ENCODE results near the gene DMTF1.

Gene DMTF1

DNA sequence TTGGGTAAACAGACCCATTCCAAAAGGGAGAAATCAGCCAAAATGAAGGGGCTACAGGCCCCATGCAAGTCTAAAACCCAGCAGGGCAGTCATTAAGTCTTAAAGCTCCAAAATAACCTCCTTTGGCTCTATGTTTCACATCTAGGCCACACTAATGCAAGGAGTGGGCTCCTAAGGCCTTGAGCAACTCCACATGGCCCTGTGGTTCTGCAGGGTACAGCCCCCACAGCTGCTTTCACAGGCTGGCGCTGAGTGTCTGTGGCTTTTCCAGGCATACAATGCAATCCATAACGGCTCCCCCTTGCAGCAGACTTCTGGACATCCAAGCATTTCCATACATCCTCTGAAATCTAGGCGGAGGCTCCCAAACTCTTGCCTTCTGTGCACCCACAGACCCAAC is 58.3 kb downstream of the DMTF1 start:
- TF ChIP-seq ARNTL (CRISPR knock-in tag; IDR thresholded peaks at IDR 0.05; ENCODE audit: borderline replicate concordance, low read depth) (no peak), RARB (CRISPR knock-in tag; IDR thresholded peaks at IDR 0.05) (no peak), ZFP30 (CRISPR knock-in tag; IDR thresholded peaks at IDR 0.05) (no peak)
- ATAC-seq: no peak

DNA sequence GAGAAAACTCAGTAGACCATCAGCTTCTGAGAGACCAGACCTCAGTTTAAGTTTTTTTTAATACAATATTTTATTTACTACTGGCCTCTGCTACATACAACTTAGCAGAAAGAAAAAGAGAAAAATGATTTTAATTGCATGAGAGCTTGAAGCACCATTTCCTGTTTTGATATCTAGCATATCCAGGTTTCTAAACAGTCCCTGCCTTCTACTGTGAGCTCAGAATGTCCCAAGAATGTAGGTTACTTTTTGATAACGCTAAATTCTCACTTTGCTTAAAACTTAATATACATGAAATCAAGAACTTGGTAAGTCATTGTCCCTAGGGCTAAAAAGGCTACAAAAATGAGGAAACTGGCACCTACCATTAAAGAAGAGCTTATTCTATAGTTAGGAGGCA is 60.2 kb downstream of the DMTF1 start:
- TF ChIP-seq BACH2 (CRISPR knock-in tag; IDR thresholded peaks at IDR 0.05; ENCODE audit: borderline replicate concordance) (no peak), ISL1 (CRISPR knock-in tag; IDR thresholded peaks at IDR 0.05) (no peak), ZFP30 (CRISPR knock-in tag; IDR thresholded peaks at IDR 0.05) (no peak), ARNTL (CRISPR knock-in tag; IDR thresholded peaks at IDR 0.05; ENCODE audit: borderline replicate concordance, low read depth) (no peak), ZNF565 (CRISPR knock-in tag; conservative IDR thresholded peaks at IDR 0.05; ENCODE audit: low read depth) (no peak), ZC3H10 (CRISPR knock-in tag; IDR thresholded peaks at IDR 0.05) (no peak), TCF4 (CRISPR knock-in tag; IDR thresholded peaks at IDR 0.05; ENCODE audit: borderline replicate concordance) (no peak), CSDC2 (CRISPR knock-in tag; IDR thresholded peaks at IDR 0.05) (no peak), RARB (CRISPR knock-in tag; IDR thresholded peaks at IDR 0.05) (no peak), ZFP3 (CRISPR knock-in tag; IDR thresholded peaks at IDR 0.05) (no peak), ZNF8 (CRISPR knock-in tag; IDR thresholded peaks at IDR 0.05) (no peak), PPARA (CRISPR knock-in tag; IDR thresholded peaks at IDR 0.05; ENCODE audit: borderline replicate concordance) (no peak), GLIS3 (CRISPR knock-in tag; IDR thresholded peaks at IDR 0.05) (no peak)
- TF ChIP-seq, protein P1, sequence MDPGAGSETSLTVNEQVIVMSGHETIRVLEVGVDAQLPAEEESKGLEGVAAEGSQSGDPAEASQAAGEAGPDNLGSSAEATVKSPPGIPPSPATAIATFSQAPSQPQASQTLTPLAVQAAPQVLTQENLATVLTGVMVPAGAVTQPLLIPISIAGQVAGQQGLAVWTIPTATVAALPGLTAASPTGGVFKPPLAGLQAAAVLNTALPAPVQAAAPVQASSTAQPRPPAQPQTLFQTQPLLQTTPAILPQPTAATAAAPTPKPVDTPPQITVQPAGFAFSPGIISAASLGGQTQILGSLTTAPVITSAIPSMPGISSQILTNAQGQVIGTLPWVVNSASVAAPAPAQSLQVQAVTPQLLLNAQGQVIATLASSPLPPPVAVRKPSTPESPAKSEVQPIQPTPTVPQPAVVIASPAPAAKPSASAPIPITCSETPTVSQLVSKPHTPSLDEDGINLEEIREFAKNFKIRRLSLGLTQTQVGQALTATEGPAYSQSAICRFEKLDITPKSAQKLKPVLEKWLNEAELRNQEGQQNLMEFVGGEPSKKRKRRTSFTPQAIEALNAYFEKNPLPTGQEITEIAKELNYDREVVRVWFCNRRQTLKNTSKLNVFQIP (CRISPR knock-in tag; IDR thresholded peaks at IDR 0.05; ENCODE audit: borderline replicate concordance, low read depth): no peak
- TF ChIP-seq, protein P2, sequence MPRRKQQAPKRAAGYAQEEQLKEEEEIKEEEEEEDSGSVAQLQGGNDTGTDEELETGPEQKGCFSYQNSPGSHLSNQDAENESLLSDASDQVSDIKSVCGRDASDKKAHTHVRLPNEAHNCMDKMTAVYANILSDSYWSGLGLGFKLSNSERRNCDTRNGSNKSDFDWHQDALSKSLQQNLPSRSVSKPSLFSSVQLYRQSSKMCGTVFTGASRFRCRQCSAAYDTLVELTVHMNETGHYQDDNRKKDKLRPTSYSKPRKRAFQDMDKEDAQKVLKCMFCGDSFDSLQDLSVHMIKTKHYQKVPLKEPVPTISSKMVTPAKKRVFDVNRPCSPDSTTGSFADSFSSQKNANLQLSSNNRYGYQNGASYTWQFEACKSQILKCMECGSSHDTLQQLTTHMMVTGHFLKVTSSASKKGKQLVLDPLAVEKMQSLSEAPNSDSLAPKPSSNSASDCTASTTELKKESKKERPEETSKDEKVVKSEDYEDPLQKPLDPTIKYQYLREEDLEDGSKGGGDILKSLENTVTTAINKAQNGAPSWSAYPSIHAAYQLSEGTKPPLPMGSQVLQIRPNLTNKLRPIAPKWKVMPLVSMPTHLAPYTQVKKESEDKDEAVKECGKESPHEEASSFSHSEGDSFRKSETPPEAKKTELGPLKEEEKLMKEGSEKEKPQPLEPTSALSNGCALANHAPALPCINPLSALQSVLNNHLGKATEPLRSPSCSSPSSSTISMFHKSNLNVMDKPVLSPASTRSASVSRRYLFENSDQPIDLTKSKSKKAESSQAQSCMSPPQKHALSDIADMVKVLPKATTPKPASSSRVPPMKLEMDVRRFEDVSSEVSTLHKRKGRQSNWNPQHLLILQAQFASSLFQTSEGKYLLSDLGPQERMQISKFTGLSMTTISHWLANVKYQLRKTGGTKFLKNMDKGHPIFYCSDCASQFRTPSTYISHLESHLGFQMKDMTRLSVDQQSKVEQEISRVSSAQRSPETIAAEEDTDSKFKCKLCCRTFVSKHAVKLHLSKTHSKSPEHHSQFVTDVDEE (CRISPR knock-in tag; IDR thresholded peaks at IDR 0.05): no peak
- TF ChIP-seq, protein P3, sequence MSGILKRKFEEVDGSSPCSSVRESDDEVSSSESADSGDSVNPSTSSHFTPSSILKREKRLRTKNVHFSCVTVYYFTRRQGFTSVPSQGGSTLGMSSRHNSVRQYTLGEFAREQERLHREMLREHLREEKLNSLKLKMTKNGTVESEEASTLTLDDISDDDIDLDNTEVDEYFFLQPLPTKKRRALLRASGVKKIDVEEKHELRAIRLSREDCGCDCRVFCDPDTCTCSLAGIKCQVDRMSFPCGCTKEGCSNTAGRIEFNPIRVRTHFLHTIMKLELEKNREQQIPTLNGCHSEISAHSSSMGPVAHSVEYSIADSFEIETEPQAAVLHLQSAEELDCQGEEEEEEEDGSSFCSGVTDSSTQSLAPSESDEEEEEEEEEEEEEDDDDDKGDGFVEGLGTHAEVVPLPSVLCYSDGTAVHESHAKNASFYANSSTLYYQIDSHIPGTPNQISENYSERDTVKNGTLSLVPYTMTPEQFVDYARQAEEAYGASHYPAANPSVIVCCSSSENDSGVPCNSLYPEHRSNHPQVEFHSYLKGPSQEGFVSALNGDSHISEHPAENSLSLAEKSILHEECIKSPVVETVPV (CRISPR knock-in tag; IDR thresholded peaks at IDR 0.05): no peak
- TF ChIP-seq, protein P4, sequence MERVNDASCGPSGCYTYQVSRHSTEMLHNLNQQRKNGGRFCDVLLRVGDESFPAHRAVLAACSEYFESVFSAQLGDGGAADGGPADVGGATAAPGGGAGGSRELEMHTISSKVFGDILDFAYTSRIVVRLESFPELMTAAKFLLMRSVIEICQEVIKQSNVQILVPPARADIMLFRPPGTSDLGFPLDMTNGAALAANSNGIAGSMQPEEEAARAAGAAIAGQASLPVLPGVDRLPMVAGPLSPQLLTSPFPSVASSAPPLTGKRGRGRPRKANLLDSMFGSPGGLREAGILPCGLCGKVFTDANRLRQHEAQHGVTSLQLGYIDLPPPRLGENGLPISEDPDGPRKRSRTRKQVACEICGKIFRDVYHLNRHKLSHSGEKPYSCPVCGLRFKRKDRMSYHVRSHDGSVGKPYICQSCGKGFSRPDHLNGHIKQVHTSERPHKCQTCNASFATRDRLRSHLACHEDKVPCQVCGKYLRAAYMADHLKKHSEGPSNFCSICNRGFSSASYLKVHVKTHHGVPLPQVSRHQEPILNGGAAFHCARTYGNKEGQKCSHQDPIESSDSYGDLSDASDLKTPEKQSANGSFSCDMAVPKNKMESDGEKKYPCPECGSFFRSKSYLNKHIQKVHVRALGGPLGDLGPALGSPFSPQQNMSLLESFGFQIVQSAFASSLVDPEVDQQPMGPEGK (CRISPR knock-in tag; IDR thresholded peaks at IDR 0.05; ENCODE audit: borderline replicate concordance): no peak
- ATAC-seq: no peak

DNA sequence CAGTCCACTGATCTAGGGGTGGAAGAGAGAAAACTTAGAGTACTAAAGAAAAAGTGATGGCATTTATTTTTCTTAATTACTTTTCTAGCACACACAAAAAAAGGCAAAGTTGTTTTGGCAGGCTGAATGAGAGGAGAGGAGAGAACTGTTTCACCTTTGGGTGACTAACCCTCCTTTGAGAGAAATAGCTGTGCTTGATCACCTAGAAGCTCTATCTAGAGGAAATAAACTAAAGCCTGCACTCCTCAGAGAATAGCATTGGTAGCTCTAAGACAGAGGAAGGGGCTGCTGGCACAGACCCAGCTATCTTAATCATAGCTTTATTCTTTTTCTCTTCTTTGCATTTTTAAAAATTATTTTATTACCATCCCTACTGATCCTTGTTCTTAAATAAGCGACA is 61.0 kb downstream of the DMTF1 start:
- TF ChIP-seq ZFP30 (CRISPR knock-in tag; IDR thresholded peaks at IDR 0.05) (no peak), GLIS3 (CRISPR knock-in tag; IDR thresholded peaks at IDR 0.05) (no peak), SNAI2 (CRISPR knock-in tag; IDR thresholded peaks at IDR 0.05) (no peak), ZC3H10 (CRISPR knock-in tag; IDR thresholded peaks at IDR 0.05) (no peak), ESRRG (CRISPR knock-in tag; IDR thresholded peaks at IDR 0.05) (no peak)
- TF ChIP-seq, protein P4 (CRISPR knock-in tag; IDR thresholded peaks at IDR 0.05; ENCODE audit: borderline replicate concordance): no peak
- TF ChIP-seq, protein P3 (CRISPR knock-in tag; IDR thresholded peaks at IDR 0.05): no peak
- no peak for ATAC-seq

Measured in SK-N-SH treated with all-trans-retinoic acid at 6 μM for 48 hours (cell line).